Measurements from ENCODE around the gene KCTD5. TPM values are rescaled to one million over a fixed set of nuclear protein-coding genes. Genes with fewer than 3 reads are reported as not detected.
"Not testable (repeated sequence)": the region's sequence is repeated elsewhere in the genome, so short reads cannot be mapped to it uniquely, and the experiment has no call there.

KCTD5 gene
- total RNA-seq, 2 donors from 2014 or later: 42.2 to 79.1 TPM

- H3K36me3 Mint-ChIP-seq (ENCODE audit: low read depth): peaks cover 91% of the 10 kb centered on the region
- H3K27me3 Mint-ChIP-seq: no peaks in the 10 kb centered on the region
- H3K4me1 Mint-ChIP-seq: peaks cover 39% of the 10 kb centered on the region
Observed at GRCh38 chr16:2663553-2664546, 18.5 kb upstream of the KCTD5 start.

GRCh38 chr16:2664574-2664982 is 17.7 kb upstream of the KCTD5 start:
- Mint-ChIP-seq H3K4me3 (peak overlapping the region; percentile 97), H3K9me3 (no peaks in the 10 kb centered on the region), H3K4me1 (peaks cover 44% of the 10 kb centered on the region), H3K36me3 (ENCODE audit: low read depth) (peaks cover 98% of the 10 kb centered on the region), H3K27ac (peak overlapping the region; percentile 99), H3K27me3 (no peaks in the 10 kb centered on the region)
- no peak for ATAC-seq (replicated peaks)

More at GRCh38 chr16:2663553-2664546, 18.5 kb upstream of the KCTD5 start:
- Mint-ChIP-seq H3K4me3 (peak overlapping the region; percentile 97), H3K9me3 (no peaks in the 10 kb centered on the region), H3K27ac (peak overlapping the region; percentile 99)
- peak; percentile 88 for ATAC-seq (replicated peaks)

GRCh38 chr16:2666671-2667070 is 15.7 kb upstream of the KCTD5 start:
- ATAC-seq (replicated peaks); H3K27me3 Mint-ChIP-seq; H3K9me3 Mint-ChIP-seq: not testable (repeated sequence)
- H3K4me3 Mint-ChIP-seq: peak overlapping the region; percentile 97
- H3K36me3 Mint-ChIP-seq (ENCODE audit: low read depth): peaks cover 97% of the 10 kb centered on the region
- peak overlapping the region; percentile 99 for H3K27ac Mint-ChIP-seq
- H3K4me1 Mint-ChIP-seq: peaks cover 44% of the 10 kb centered on the region

- ATAC-seq (replicated peaks); H3K9me3 Mint-ChIP-seq; H3K27me3 Mint-ChIP-seq: not testable (repeated sequence)
- peak overlapping the region; percentile 91 for H3K27ac Mint-ChIP-seq
- H3K36me3 Mint-ChIP-seq (ENCODE audit: low read depth): peaks cover 78% of the 10 kb centered on the region
- H3K4me3 Mint-ChIP-seq: peak overlapping the region; percentile 97
- H3K4me1 Mint-ChIP-seq: peaks cover 18% of the 10 kb centered on the region
Observed at GRCh38 chr16:2669587-2669986, 12.7 kb upstream of the KCTD5 start.

GRCh38 chr16:2670017-2670416 is 12.3 kb upstream of the KCTD5 start:
- H3K9me3 Mint-ChIP-seq; H3K27me3 Mint-ChIP-seq; ATAC-seq (replicated peaks): not testable (repeated sequence)
- Mint-ChIP-seq H3K4me3 (peak overlapping the region; percentile 97), H3K4me1 (peaks cover 18% of the 10 kb centered on the region), H3K36me3 (ENCODE audit: low read depth) (peaks cover 74% of the 10 kb centered on the region), H3K27ac (peak overlapping the region; percentile 91)

- ATAC-seq (replicated peaks): peak; percentile 25
- not testable (repeated sequence) for H3K27ac Mint-ChIP-seq, H3K9me3 Mint-ChIP-seq, H3K27me3 Mint-ChIP-seq
- Mint-ChIP-seq H3K4me3 (peak overlapping the region; percentile 97), H3K36me3 (ENCODE audit: low read depth) (peaks cover 62% of the 10 kb centered on the region), H3K4me1 (peaks cover 18% of the 10 kb centered on the region)
Observed at GRCh38 chr16:2671193-2671592, 11.1 kb upstream of the KCTD5 start.

- H3K9me3 Mint-ChIP-seq: no peaks in the 10 kb centered on the region
- peak overlapping the region; percentile 97 for H3K4me3 Mint-ChIP-seq
Observed at GRCh38 chr16:2671741-2672140, 10.6 kb upstream of the KCTD5 start.

GRCh38 chr16:2673066-2673999 is 9.0 kb upstream of the KCTD5 start:
- peaks cover 40% of the 10 kb centered on the region for H3K36me3 Mint-ChIP-seq (ENCODE audit: low read depth)
- peak; percentile 94 for ATAC-seq (replicated peaks)
- H3K27me3 Mint-ChIP-seq: no peaks in the 10 kb centered on the region
- H3K9me3 Mint-ChIP-seq: no peaks in the 10 kb centered on the region
- H3K4me3 Mint-ChIP-seq: peak overlapping the region; percentile 77
- H3K4me1 Mint-ChIP-seq: peaks cover 10% of the 10 kb centered on the region
- peak overlapping the region; percentile 83 for H3K27ac Mint-ChIP-seq

More at GRCh38 chr16:2671741-2672140, 10.6 kb upstream of the KCTD5 start:
- H3K27ac Mint-ChIP-seq: peak overlapping the region; percentile 76
- H3K4me1 Mint-ChIP-seq: peaks cover 13% of the 10 kb centered on the region
- no peak for ATAC-seq (replicated peaks)
- no peaks in the 10 kb centered on the region for H3K27me3 Mint-ChIP-seq
- peaks cover 56% of the 10 kb centered on the region for H3K36me3 Mint-ChIP-seq (ENCODE audit: low read depth)

- Mint-ChIP-seq H3K27me3 (no peaks in the 10 kb centered on the region), H3K4me1 (peaks cover 4% of the 10 kb centered on the region)
Observed at GRCh38 chr16:2675021-2675420, 7.3 kb upstream of the KCTD5 start.

GRCh38 chr16:2675714-2676113 is 6.6 kb upstream of the KCTD5 start:
- no peak for ATAC-seq (replicated peaks)
- H3K27ac Mint-ChIP-seq: no peak overlapping the region
- H3K36me3 Mint-ChIP-seq (ENCODE audit: low read depth): peaks cover 29% of the 10 kb centered on the region
- no peaks in the 10 kb centered on the region for H3K27me3 Mint-ChIP-seq
- peak overlapping the region; percentile 35 for H3K4me3 Mint-ChIP-seq
- peaks cover 4% of the 10 kb centered on the region for H3K4me1 Mint-ChIP-seq
- H3K9me3 Mint-ChIP-seq: no peaks in the 10 kb centered on the region

More at GRCh38 chr16:2675021-2675420, 7.3 kb upstream of the KCTD5 start:
- Mint-ChIP-seq H3K4me3 (peak overlapping the region; percentile 77), H3K27ac (no peak overlapping the region), H3K36me3 (ENCODE audit: low read depth) (peaks cover 29% of the 10 kb centered on the region), H3K9me3 (no peaks in the 10 kb centered on the region)
- no peak for ATAC-seq (replicated peaks)

GRCh38 chr16:2676937-2677336 is 5.4 kb upstream of the KCTD5 start:
- not testable (repeated sequence) for H3K4me1 Mint-ChIP-seq; H3K4me3 Mint-ChIP-seq; H3K27me3 Mint-ChIP-seq; H3K27ac Mint-ChIP-seq; H3K9me3 Mint-ChIP-seq; ATAC-seq (replicated peaks)
- H3K36me3 Mint-ChIP-seq (ENCODE audit: low read depth): peaks cover 29% of the 10 kb centered on the region

GRCh38 chr16:2678206-2678965 is 3.9 kb upstream of the KCTD5 start:
- not testable (repeated sequence) for H3K27me3 Mint-ChIP-seq; H3K9me3 Mint-ChIP-seq; ATAC-seq (replicated peaks); H3K4me3 Mint-ChIP-seq; H3K4me1 Mint-ChIP-seq; H3K27ac Mint-ChIP-seq
- H3K36me3 Mint-ChIP-seq (ENCODE audit: low read depth): peaks cover 31% of the 10 kb centered on the region

GRCh38 chr16:2679902-2680301 is 2.4 kb upstream of the KCTD5 start:
- not testable (repeated sequence) for H3K4me1 Mint-ChIP-seq

GRCh38 chr16:2680360-2680759 is 2.0 kb upstream of the KCTD5 start:
- ATAC-seq (replicated peaks): peak; percentile 40

More at GRCh38 chr16:2679902-2680301, 2.4 kb upstream of the KCTD5 start:
- not testable (repeated sequence) for ATAC-seq (replicated peaks); H3K9me3 Mint-ChIP-seq; H3K27me3 Mint-ChIP-seq
- peaks cover 41% of the 10 kb centered on the region for H3K36me3 Mint-ChIP-seq (ENCODE audit: low read depth)
- peak overlapping the region; percentile 99 for H3K27ac Mint-ChIP-seq
- H3K4me3 Mint-ChIP-seq: peak overlapping the region; percentile 100

More at GRCh38 chr16:2680360-2680759, 2.0 kb upstream of the KCTD5 start:
- not testable (repeated sequence) for H3K9me3 Mint-ChIP-seq, H3K4me1 Mint-ChIP-seq, H3K27me3 Mint-ChIP-seq
- H3K27ac Mint-ChIP-seq: peak overlapping the region; percentile 99
- H3K4me3 Mint-ChIP-seq: peak overlapping the region; percentile 100
- H3K36me3 Mint-ChIP-seq (ENCODE audit: low read depth): peaks cover 44% of the 10 kb centered on the region
